OCI-LY3 (cell line): ENCODE data around the gene URB1.

Experiments
- CTCF ChIP-seq: fragments of 200-600, 300-600 bp; sonication (generic); IDR thresholded peaks from 2 replicates; pipeline ENCODE4 v1.5.1; 2014; ENCODE audit warnings: antibody characterized with exemption, low read length, low read depth
- EZH2phosphoT487 ChIP-seq: fragments of 200-600 bp; shearing (Covaris generic); IDR thresholded peaks from 2 replicates; pipeline ENCODE4 v1.6.1; 2018; ENCODE audit warnings: antibody characterized with exemption, mixed run types, low read depth

GRCh38 chr21:32321480-32321879, 71.3 kb downstream of the URB1 start:
- no peak for TF ChIP-seq CTCF
- no peak for TF ChIP-seq EZH2phosphoT487
